RKO (cell line): ENCODE measurements around the gene NOX5.
A peak's percentile ranks its signal among the peaks of the same experiment; 100 is the strongest.

Experiments
- DNase-seq: peaks from one replicate; pipeline ENCODE4 v3.0.0-alpha.2; 2016; ENCODE audit warnings: low spot score

The NOX5 gene

DNA sequence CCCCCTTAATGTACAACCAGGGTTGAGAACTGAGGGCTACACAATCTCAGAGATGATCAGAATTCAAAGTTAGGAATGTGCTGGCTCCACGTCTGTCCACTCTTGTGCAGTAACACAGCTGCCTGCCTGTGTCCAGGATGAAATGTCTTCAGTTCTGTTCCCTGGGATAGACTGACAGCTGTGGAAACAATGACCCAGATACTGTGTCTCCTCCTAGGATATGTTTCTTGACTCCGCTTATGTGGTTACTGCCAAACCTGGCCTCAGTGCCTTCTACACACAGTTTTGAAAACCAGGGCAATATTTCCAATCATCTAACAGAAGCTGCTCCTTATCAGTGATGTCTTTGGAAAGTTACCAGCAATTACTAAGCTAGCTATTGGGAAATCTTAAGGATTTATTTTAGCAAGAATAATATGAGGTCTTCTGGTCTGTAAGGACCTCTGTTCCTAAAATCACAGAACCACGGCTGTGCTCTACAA, 67.6 kb downstream of the NOX5 start:
- no peak for DNase-seq

DNA sequence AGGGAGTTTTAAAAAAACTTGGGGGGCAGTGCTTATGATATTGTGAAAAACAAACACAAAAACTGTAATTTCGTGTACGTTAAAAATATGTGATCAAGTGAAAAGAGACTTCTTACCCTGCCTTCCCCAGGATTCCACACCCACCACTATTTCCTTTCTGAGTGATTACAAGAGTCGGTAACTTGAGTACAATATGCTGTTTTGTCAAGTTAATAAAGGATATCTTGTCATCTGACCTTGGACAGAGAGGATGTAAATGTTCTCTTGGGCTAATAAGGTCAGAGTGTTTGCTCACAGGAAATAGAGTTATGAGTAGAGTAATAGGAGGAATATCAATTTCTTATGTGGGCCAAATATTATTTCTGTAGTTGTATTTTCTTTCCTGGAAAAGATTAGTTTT, 68.1 kb downstream of the NOX5 start:
- no peak for DNase-seq

DNA sequence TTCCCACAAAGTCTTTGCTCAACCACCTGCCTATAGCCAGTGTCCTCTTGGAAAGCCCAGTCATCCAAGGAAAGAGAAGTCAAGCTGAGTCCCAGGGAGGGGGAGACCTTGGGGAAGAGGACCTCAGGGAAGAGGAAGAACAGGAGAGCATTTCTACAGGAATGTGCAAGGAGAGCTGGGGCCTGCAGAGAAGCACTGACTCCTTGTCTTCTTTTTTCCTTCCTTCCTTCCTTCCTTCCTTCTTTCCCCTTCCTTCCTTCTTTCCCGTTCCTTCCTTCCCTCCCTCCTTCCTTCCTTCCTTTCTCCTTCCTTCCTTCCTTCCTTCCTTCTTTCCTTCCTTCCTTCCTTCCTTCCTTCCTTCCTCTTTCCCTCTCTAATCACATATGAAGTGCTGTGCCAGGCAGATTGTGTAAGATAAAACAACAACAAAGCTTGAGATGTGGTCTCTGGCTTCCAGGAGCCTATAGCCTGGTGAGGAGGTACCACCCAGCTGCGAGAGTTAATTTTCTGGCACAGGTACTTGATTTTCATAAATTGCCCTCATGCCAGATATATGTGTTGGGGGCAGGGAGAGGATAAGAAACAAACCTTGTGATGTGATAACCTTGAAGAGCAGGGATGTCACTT, 70.0 kb downstream of the NOX5 start:
- DNase-seq: no peak

DNA sequence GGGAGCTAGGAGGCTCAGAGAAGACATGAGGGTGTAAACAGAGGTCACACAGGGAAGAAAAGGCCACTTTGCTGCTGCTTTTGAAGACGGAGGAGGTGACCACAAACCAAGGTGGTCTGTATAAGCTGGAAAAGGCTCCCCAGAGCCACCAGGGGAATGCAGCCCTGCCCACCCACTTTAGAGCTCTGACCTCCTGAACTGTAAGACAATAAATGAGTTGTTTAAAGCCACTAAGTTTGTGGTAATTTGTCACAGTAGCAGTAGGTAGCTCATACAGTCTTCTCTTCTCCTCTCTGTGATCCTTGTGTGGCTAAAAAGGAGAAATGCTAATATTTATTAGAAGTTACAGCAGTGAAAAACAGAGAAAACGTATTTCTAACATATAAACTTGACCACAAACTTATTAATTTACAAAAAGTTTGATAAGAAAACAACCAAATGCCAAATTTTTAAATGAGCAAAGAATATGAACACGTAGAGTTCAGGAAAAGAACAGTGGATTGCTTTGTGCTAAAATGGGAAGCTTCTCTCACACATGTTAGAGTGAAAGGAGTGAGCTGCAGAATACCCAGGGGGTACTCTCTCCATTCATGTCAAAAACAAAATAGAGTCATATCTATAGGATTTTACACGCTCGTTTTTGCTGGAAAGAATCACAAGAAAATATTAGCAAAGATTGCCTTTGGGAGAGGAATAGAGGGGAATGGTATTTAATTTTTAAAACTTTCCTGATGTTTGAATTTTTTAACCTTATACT, 71.0 kb downstream of the NOX5 start:
- no peak for DNase-seq

DNA sequence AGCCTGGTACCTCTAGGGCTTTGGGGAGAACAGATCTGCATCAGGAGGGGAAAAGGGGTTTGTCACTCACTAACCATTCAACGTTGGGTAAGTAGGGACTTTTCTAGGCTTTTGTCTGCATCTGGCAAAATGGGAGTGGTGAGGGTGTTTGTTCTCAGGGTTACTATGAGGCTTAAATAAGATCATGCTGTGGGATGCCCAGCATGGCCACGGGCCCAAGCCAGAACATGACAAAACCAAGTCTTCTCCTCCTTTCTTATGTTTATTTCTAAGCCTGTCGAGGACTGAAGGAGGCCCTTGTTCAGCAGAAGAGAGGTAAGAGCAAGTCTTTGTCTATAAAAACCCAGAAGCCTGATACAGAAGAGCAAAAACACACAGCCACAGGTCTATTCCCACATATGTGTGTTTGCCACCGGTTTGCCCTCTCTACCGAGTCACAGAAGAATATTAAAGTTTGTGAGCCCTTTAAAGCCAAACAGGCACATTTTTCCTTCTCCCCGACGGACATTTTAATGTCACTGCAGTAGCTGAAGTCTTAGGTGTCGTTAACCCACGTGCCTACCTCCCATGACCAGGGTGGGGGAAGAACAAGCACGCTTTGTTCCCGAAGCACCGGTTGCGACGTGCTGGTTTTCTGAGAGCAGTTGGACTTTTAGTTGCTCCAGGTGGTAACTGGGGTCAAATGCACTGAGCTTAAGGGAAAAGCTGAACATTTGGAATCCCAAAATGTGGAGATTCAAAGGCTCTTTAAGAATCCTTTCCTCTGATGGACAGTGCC, 72.1 kb downstream of the NOX5 start:
- no peak for DNase-seq

DNA sequence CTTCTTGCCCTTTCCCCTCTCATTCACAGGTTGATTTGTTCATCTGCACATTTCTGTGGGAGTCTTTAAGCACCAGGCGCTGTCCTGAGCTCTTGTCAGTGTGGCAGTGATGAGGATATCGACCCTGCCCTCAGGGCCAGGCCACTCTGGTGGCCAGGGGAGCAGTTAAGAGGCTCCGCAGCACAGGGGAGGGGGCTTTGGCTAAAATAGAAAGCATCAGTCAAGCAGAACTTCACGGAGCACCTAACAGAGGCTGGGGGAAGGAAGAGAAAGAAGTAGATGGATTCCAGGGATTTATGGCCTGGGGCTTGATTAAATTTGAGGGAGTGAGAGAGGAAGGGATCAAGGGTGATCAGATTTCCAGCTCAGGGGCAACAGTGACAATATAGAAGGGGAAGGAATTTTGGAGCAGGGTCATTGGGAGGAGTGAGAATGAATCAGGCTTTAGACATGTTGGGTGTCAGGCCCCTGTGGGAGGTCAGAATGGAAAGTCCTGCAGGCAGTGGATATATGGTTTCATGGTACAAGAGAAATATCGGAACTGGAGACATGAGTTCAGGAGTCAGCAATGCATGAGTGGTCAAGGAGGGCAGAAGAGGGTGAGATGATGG, 73.0 kb downstream of the NOX5 start:
- DNase-seq: no peak

DNA sequence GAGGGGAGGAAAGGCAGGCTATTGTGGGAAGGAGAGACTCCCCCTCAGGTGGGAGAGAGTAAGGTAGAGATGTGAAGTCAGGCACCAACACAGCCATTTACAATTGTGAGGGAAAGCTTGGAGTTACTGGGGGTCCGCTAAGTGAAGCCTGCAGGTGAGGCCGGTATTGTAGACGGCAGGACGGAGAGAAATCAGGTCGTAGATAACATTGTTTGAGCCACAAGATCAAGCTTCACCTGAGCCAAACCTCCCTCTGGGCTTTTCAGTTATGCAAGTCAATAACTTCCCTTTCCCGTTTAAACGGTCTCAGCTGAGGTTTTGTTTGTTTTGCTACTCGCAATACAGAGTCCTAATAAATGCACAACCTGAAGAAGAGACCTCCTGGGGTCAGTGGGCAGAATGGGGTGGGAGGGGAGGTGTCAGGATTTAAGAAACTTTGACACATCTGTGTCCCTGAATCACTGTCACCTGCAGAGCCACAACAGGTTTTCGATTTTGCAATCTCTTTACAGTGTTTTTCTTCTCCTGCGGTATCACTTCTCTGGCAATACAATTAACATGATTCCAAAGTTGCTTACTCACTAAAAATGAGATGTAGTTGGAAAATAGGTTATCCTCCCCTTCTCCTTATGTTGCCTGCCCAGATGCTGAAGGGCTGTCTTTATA, 73.9 kb downstream of the NOX5 start:
- DNase-seq: no peak

DNA sequence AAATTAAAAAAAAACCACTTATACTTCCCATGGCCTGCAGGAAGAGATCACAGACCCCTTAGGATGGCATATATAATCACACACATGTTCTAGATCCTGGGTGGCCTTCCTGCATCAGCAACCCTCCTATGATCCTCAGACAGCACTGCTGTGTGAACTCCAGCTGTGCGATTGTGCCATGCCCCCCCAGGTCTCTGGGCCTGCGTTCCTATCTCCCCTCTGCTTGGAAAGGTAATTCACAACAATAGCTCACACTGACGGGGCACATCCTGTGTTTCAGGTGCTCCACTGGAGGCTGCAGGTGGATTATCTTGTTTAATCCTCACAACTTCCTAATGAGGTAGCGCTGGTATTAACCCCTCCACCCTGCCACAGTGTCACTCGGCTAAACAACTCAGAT, 74.8 kb downstream of the NOX5 start:
- DNase-seq: no peak

DNA sequence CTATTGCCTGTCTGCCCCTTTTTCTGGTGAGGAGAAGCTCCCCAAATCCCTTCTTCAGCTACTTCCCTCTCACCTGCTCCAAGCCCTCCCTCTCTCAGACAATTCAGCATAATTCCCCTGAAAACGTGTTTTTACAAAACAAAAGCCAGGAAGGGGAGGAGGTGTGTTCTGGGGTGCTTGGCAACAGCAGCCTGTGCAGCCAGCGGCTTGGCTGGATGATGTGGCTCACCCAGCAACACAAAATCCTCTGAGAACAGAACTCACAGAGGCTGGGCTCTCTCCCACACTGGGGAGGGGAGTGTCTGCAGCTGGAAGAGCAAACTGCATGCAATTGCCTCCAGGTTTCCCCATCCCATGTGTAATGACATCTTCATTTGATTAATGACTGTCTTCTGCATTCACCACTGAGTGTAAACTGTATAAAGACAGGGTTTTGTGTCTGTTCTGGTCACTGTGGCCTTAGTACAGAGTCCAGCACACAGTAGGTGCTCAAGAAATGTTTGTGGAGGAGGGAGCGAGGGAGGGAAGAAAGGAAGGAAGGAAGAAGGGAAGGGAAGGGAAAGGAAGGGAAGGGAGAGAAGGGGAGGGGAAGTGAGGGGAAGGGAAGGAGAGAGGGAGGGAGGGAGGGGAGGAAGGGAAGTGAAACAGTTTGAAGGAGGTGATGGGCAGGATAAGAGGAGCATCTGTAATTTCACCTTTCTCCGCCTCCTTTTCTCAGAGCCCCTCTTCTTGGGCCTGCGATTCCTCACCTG, 75.9 kb downstream of the NOX5 start:
- no peak for DNase-seq

DNA sequence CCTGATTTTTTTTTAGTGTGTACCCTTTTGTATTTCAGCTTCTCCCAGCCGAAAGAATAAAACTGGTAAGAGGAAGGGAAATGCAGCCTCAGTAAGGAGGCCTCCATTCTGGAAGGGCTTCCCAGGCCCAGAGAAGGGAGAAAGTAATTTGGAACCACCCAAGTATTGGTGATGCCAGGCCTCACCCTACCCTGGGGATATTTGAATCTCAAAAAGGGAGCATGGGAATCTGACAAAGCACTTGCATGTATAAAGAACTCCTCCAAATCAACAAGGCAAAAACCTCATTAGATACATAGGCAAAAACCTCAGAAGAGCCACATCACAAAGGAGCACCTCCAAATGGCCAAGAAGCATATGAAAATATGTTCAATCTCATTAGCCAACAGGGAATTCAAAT, 77.2 kb downstream of the NOX5 start:
- no peak for DNase-seq

DNA sequence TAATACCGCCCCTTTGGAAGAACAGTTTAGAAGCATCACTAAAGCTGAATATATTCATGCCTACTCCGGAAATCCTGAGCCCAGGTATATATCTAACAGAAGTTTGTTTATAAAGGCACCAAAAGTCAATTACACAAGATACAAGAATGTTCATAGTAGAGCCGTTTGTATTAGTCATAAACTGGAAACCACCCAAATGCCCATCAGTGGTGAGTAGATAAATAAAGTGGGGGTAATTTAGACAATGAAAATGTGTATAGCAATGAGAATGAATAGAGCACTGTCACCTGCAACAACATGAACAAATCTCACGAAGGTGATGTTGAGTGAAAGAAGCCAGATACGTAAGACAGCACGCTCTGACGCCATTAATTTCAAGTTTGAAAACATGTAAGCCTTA, 77.7 kb downstream of the NOX5 start:
- peak; percentile 24 for DNase-seq

DNA sequence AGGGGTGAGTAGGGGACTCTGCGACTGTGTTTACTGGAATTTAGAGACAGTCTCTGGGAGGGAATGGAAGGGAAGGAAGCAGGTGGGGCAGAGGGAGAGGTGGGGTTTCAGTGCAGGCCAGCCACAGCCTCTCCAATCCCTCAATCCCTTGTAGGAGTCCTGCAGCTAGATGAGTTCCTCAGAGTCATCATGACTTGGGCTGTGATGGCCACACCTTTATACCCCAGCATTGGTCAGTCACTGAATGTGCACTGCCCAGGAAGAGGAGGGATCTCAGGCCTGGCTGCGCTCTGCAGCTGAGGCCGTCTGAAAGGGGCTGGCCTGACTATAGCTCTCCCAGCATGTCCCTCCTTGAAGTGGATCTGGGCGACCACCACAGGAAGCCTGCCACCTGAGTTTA, 78.6 kb downstream of the NOX5 start:
- DNase-seq: no peak

DNA sequence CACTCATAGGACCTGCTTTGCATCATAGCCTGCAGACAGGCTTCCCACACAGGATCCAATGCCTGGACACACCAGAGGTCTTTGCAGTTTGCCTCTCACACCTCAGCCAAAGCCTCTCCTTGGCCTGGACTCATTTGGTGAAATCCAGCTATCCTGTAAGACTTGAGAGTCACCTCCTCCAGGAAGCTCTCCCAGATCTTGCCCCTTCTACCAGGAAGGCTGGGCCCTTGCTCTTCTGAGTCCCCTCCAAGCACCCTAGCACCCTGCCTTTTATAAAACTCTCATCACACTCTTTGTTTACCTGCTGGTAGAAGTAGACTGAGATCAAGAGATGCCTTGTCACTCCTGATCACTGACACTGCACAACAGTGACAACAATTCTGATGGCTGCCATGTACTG, 79.1 kb downstream of the NOX5 start:
- no peak for DNase-seq

DNA sequence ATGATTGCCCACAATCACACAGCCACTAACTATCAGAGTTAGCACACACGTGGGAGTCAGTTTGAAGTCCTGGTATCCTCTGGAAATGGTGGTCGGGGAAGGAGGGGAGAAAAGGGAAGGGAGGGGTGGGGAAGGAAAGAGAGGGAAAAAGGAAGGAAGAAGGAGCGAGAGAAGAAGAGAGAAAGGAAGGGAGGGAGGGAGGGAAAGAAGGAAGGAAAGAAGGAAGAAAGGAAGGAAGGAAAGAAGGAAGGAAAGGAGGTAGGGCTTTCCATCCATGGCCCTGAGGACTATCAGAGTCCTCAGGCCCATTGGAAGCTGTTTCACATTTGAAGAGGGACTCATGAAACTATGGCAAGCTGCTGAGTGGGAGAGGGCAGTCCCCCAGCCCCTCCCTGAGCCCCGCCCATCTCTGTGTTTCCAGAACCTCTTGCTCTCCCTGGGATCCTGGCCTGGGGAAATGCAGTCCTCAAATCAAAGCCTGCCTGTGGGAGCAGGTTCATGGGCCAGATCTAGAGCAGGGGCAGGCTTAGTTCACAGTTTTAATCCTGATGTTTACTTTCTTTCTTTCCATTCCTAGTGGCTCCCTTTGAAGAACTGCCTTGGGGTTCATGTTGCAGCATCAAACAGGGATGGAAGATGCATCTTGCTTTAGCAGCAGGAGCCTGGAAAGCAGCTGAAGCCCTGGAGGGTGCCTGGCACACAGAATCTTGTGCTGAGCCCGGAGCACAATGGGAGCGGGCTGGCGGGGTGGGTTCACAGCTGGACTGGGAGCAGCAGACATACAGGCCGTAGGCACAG, 79.8 kb downstream of the NOX5 start:
- DNase-seq: no peak

DNA sequence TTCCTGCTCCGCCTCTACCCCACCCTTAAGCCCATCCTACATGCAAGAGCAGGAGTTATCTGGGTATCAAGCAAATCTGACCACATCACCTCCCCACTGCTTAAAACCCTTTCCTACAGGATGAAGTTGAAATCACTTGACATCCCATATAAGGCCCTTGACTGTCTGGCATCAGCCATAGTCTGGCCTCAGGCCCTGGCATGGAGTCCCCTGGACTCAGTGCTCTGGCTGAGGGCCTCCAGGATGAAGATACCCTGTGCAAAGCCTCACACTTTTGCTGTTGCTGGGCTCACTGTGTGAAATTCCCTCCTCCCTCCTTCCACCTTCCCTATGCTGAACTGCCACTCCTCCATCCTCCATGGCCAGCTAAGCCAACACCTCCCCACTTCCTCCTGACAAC, 80.8 kb downstream of the NOX5 start:
- no peak for DNase-seq

DNA sequence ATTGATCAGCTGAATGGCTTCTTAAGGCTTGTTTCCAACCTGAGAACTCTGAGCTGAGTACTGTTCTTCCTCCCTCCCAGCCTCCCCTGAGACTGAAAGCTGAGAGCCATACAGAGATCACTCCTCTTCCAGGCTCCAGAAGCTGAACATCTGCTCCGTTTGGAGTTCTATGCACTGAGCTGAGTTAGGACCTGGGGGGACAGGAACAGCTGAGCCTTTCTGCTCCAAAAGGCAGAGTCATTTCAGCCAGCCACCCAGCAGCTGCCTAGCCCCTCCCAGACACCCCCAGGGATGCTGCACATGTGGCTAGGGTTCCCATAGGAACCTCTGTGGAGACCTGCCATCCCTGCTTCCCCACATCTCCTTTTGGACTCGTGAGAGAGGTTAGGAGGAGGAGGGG, 81.7 kb downstream of the NOX5 start:
- DNase-seq: no peak

DNA sequence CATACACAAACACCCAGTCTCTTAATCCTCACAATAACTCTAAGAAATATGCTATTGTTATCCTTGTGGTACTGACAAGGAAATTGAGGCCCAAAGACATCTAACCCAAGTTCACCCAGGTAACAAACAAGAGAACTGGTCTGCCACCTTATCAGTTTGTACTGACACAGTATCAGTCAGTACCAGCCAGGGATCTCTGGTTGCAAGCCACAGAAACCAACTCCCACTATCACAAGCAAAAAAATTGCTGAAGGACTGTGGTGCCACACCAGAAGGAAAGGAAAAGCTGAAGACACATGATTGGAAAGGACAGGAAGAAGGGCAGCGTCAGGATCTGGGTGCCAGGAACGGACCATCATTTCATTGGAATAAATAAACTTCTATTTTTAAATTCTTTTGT, 82.1 kb downstream of the NOX5 start:
- DNase-seq: no peak

DNA sequence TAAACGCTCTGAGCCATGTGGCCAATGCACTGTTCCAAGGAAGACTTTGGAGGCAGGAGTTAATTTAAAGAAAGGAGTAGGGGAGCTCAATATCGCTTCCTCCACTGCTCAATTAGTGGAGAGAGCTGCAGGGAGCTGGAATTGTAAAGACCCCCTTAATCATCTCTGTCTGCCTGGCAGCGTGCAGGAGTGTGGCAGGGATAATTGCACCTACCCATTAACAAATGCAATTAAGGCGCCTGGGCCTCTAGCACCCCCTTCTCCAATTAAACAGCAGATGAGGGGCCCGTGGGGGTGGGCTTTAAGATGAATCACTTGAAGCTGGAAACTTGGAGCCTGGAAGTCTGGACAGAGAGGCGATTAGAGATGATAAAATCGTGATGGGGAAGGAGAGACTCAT, 84.3 kb downstream of the NOX5 start:
- no peak for DNase-seq

DNA sequence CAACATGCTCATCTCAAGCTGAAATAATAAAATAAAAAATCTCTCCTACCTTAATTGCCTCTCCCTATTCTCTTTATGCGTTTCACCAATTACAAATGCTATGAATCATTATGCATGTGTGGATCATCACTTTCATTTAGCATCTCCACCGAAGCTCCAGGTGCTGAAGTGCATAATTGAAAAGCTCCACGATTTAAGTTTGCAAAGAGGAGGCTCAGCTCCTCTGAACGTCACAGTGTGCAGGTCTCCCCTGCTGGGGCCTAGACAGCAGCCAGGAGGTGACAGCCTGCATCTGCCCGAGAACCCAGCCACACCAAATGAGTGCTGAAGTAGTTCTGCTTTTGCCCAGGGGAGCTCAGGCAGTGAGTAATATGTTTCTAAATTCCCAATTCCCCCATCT, 85.4 kb downstream of the NOX5 start:
- DNase-seq: no peak

DNA sequence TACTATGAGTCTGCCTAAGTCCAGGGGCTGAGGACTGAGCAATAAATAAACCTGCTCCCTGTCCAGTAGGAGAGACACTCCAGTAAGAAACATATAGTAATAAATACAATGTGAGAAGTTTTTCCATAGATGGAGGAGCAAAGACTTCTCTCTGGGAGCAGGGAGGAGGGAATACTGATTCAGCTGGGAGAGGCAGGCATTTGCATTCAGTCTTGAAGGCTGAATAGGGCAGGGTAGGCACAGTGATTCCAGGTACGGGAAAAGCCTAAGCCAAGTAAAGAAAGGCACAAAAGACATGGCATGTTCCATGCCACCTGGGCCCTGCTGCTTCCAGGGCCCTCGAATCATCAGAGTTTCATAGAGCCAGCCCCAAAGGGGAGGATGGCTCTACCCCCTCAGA, 86.3 kb downstream of the NOX5 start:
- DNase-seq: no peak
